CD14-positive monocyte (primary cell): ENCODE measurements around the gene WIPF1. TPM values are rescaled to one million over a fixed set of nuclear protein-coding genes. Genes with fewer than 3 reads are reported as not detected.
A peak's percentile ranks its signal among the peaks of the same experiment; 100 is the strongest.

Source experiments
- DNase-seq, 3 donors: peaks; one replicate each; pipeline ENCODE4 v3.0.0-alpha.2; 2011 to 2022
- H2AFZ ChIP-seq: 2 replicates; pipeline ENCODE4 v1.6.0; 2012; ENCODE audit warnings: mild to moderate bottlenecking, low read depth, low read length, inconsistent platforms; ENCODE audit not compliant: insufficient read depth, poor library complexity, severe bottlenecking
- H3K27ac ChIP-seq, 2 donors: 1 replicate in 1 of 2; 2 replicates in 1 of 2; pipeline ENCODE4 v1.5.1; 2012 to 2013; ENCODE audit warnings: low read length in 2 of 2, control low read depth in 1 of 2, inconsistent platforms in 1 of 2, low read depth in 1 of 2, mild to moderate bottlenecking in 1 of 2
- H3K27me3 ChIP-seq, 2 donors: one replicate each; pipeline versions ENCODE4 v1.6.0 to v1.6.1; 2011 to 2013; ENCODE audit warnings: low read length in 2 of 2; ENCODE audit not compliant: control insufficient read depth in 2 of 2, insufficient read depth in 2 of 2
- H3K36me3 ChIP-seq, 2 donors: replicated peaks in 1 of 2; 1 replicate in 1 of 2; 2 replicates in 1 of 2; pipeline versions ENCODE4 v1.5.1 to v1.6.1; 2012 to 2013; ENCODE audit warnings: low read length in 2 of 2, control low read depth in 1 of 2, inconsistent platforms in 1 of 2, mild to moderate bottlenecking in 1 of 2; ENCODE audit not compliant: insufficient read depth in 2 of 2, control insufficient read depth in 1 of 2
- H3K4me1 ChIP-seq, 2 donors: 1 replicate in 1 of 2; 2 replicates in 1 of 2; pipeline versions ENCODE4 v1.5.1 to v1.6.1; 2012 to 2013; ENCODE audit warnings: low read length in 2 of 2, control low read depth in 1 of 2, inconsistent platforms in 1 of 2, mild to moderate bottlenecking in 1 of 2, moderate library complexity in 1 of 2; ENCODE audit not compliant: insufficient read depth in 2 of 2, control insufficient read depth in 1 of 2
- H3K4me2 ChIP-seq: replicated peaks from 2 replicates; pipeline ENCODE3; 2012; ENCODE audit warnings: low read length, moderate library complexity, mild to moderate bottlenecking; ENCODE audit not compliant: poor library complexity, severe bottlenecking; ENCODE audit errors: extremely low read depth
- H3K4me3 ChIP-seq, 3 experiments: fragments of 200-600 bp in 1 of 3; sonication (generic) in 1 of 3; replicated peaks in 1 of 3; 1 replicate in 2 of 3; 2 replicates in 1 of 3; pipeline ENCODE4 v1.5.1; 2011 to 2013; ENCODE audit warnings: low read length in 3 of 3, mild to moderate bottlenecking in 3 of 3, control low read depth in 2 of 3, low read depth in 2 of 3, inconsistent platforms in 1 of 3, moderate library complexity in 1 of 3
- H3K79me2 ChIP-seq: 2 replicates; pipeline ENCODE4 v1.6.0; 2012; ENCODE audit warnings: mild to moderate bottlenecking, control low read depth, inconsistent platforms, low read length, moderate library complexity; ENCODE audit not compliant: insufficient read depth
- H3K9ac ChIP-seq: 2 replicates; pipeline ENCODE4 v1.6.0; 2017; ENCODE audit warnings: low read length, mild to moderate bottlenecking; ENCODE audit not compliant: insufficient read depth, poor library complexity, severe bottlenecking
- H3K9me3 ChIP-seq, 2 donors: replicated peaks in 1 of 2; 1 replicate in 1 of 2; 2 replicates in 1 of 2; pipeline versions ENCODE4 v1.5.1 to v1.6.1; 2012 to 2013; ENCODE audit warnings: low read length in 2 of 2, control low read depth in 1 of 2; ENCODE audit not compliant: control insufficient read depth in 1 of 2, insufficient read depth in 1 of 2
- H4K20me1 ChIP-seq: 2 replicates; pipeline ENCODE4 v1.6.0; 2012; ENCODE audit warnings: mild to moderate bottlenecking, low read length, control low read depth, moderate library complexity; ENCODE audit not compliant: insufficient read depth
- H3K27ac Mint-ChIP-seq, 7 donors: one replicate each; pipeline ENCODE4 v1.8.0; 2020; ENCODE audit warnings: mild to moderate bottlenecking in 7 of 7, mixed read lengths in 7 of 7, moderate library complexity in 6 of 7, inconsistent platforms in 2 of 7
- H3K27me3 Mint-ChIP-seq, 3 donors: one replicate each; pipeline ENCODE4 v1.8.0; 2021 to 2022; ENCODE audit warnings: low read depth in 3 of 3, mild to moderate bottlenecking in 3 of 3, mixed read lengths in 3 of 3, moderate library complexity in 3 of 3, inconsistent platforms in 1 of 3
- H3K36me3 Mint-ChIP-seq, 2 donors: one replicate each; pipeline ENCODE4 v1.8.0; 2020; ENCODE audit warnings: mixed read lengths in 2 of 2, inconsistent platforms in 1 of 2, mild to moderate bottlenecking in 1 of 2
- H3K4me1 Mint-ChIP-seq: one replicate; pipeline ENCODE4 v1.8.0; 2020; ENCODE audit warnings: mild to moderate bottlenecking, mixed read lengths
- H3K4me3 Mint-ChIP-seq, 2 donors: one replicate each; pipeline ENCODE4 v1.8.0; 2020; ENCODE audit warnings: mild to moderate bottlenecking in 2 of 2, mixed read lengths in 2 of 2, moderate library complexity in 1 of 2
- H3K9me3 Mint-ChIP-seq, 7 donors: one replicate each; pipeline ENCODE4 v1.8.0; 2020 to 2022; ENCODE audit warnings: mixed read lengths in 7 of 7, mild to moderate bottlenecking in 6 of 7, moderate library complexity in 6 of 7, inconsistent platforms in 2 of 7
- CTCF ChIP-seq: fragments of 200-600 bp; IDR thresholded peaks from one replicate; pipeline ENCODE4 v1.8.0; 2022; ENCODE audit warnings: antibody characterized with exemption, mild to moderate bottlenecking
- WGBS: methylation state at CpG from one replicate; pipeline ENCODE4 v1.1.5; 2013; ENCODE audit warnings: missing lambda C conversion rate; ENCODE audit not compliant: insufficient coverage; 5-methylcytosine and 5-hydroxymethylcytosine counted together
- intact Hi-C, 2 donors: fragments of 100-400 bp; cut with micrococcal nuclease; formaldehyde crosslinking; loops; one replicate each; pipeline versions ENCODE4 v1.15.0 to v1.15.1; 2023
- polyA plus RNA-seq, 3 donors: library from polyadenylated mRNA; depleted of rRNA in 1 of 3; unstranded in 2 of 3; stranded (reverse) in 1 of 3; fragments of 300-500 nt in 2 of 3; fragments of >200 nt in 1 of 3; fragmentation: Illumina TruSeq in 2 of 3; gene quantifications; 1 replicate in 2 of 3; 2 replicates in 1 of 3; pipeline ENCODE4 v1.2.3, GENCODE V29; 2012 to 2021

The WIPF1 gene
- polyA plus RNA-seq, 3 donors = 43.9 to 126 (median 74.3) TPM

GRCh38 chr2:174634130-174635014 lies 36.8 kb upstream of the WIPF1 start:
- Histone ChIP-seq H3K9me3 (no peaks in the 10 kb centered on the region), H3K27me3 (no peaks in the 10 kb centered on the region), H3K4me3 (peak overlapping the region; percentile 78 to 99 (median 80)), H4K20me1 (peaks cover 36% of the 10 kb centered on the region), H3K27ac (peak overlapping the region; percentile 88 to 94), H3K4me1 (peaks cover 44 to 47% of the 10 kb centered on the region in 2 donors), H3K36me3 (peaks cover 9 to 18% of the 10 kb centered on the region in 2 donors), H2AFZ (peak overlapping the region; percentile 64), H3K79me2 (peaks cover 56% of the 10 kb centered on the region), H3K4me2 (peak overlapping the region; percentile 95), H3K9ac (peak overlapping the region; percentile 76)
- WGBS = 10% methylated on average over 2 of the region's 13 CpGs
- H3K9me3 Mint-ChIP-seq = no peaks in the 10 kb centered on the region
- peaks cover 49% of the 10 kb centered on the region for H3K4me1 Mint-ChIP-seq
- intact Hi-C loops = loop anchor here (5.0 to 10.0 kb wide), 2 partner anchors 48 to 50 kb away; no protein-coding TSS in a partner anchor
- peaks cover 27 to 32% of the 10 kb centered on the region in 2 donors for H3K36me3 Mint-ChIP-seq
- peak; percentile 66 to 74 (median 70) for DNase-seq
- peaks cover 0 to 2% (median 0%) of the 10 kb centered on the region in 3 donors for H3K27me3 Mint-ChIP-seq
- peak overlapping the region; percentile 90 to 100 for H3K4me3 Mint-ChIP-seq
- peak overlapping the region; percentile 90 to 98 (median 96) for H3K27ac Mint-ChIP-seq
- no peak for TF ChIP-seq CTCF

- no peak for TF ChIP-seq CTCF
- Mint-ChIP-seq H3K4me1 (peaks cover 52% of the 10 kb centered on the region), H3K4me3 (peak overlapping the region; percentile 90 to 100), H3K36me3 (peaks cover 31 to 37% of the 10 kb centered on the region in 2 donors), H3K27ac (peak overlapping the region; percentile 90 to 98 (median 96)), H3K27me3 (peaks cover 0 to 2% (median 0%) of the 10 kb centered on the region in 3 donors), H3K9me3 (no peaks in the 10 kb centered on the region)
- Histone ChIP-seq H3K4me1 (peaks cover 45 to 55% of the 10 kb centered on the region in 2 donors), H3K27me3 (no peaks in the 10 kb centered on the region), H3K36me3 (peaks cover 17 to 25% of the 10 kb centered on the region in 2 donors), H3K4me2 (peak overlapping the region; percentile 95), H3K4me3 (peak overlapping the region; percentile 78 to 99 (median 80)), H2AFZ (peak overlapping the region; percentile 64), H3K79me2 (peaks cover 64% of the 10 kb centered on the region), H3K9ac (peak overlapping the region; percentile 76), H3K27ac (peak overlapping the region; percentile 88 to 94), H4K20me1 (peaks cover 44% of the 10 kb centered on the region), H3K9me3 (no peaks in the 10 kb centered on the region)
- WGBS = 0% methylated on average over 3 of the region's 8 CpGs
- intact Hi-C loops = loop anchor here (5.0 to 10.0 kb wide), 2 partner anchors 49 to 51 kb away; no protein-coding TSS in a partner anchor
- peak in 2 of 3 donors; percentile 7 to 23 for DNase-seq
Observed at GRCh38 chr2:174633623-174633930, 36.0 kb upstream of the WIPF1 start.
